Bronchial epithelial cell (primary cell): ENCODE data around the gene DNAJC2. TPM values are rescaled to one million over a fixed set of nuclear protein-coding genes. Genes with fewer than 3 reads are reported as not detected.
"Not testable (repeated sequence)": the region's sequence is repeated elsewhere in the genome, so short reads cannot be mapped to it uniquely, and the experiment has no call there.

Experiments
- DNase-seq: peaks from one replicate; pipeline ENCODE4 v3.0.0-alpha.2; 2010; ENCODE audit warnings: low read depth
- FAIRE-seq: peaks from 2 replicates; lab custom pipeline; 2011; peaks lifted over from hg19 to GRCh38; lab: Jason Lieb, UNC
- H3K27me3 ChIP-seq: 2 replicates; pipeline ENCODE4 v1.5.1; 2011; ENCODE audit warnings: low read length; ENCODE audit not compliant: control insufficient read depth, insufficient read depth
- H3K36me3 ChIP-seq: 2 replicates; pipeline ENCODE4 v1.5.1; 2011; ENCODE audit warnings: low read length; ENCODE audit not compliant: control insufficient read depth, insufficient read depth
- H3K4me3 ChIP-seq: 2 replicates; pipeline ENCODE4 v1.5.1; 2011; ENCODE audit warnings: mild to moderate bottlenecking, low read depth, low read length, control low read depth
- CTCF ChIP-seq: IDR thresholded peaks from 2 replicates; pipeline ENCODE4 v1.5.1; 2011; ENCODE audit warnings: mild to moderate bottlenecking, moderate library complexity, low read length, control low read depth, inconsistent platforms; ENCODE audit not compliant: insufficient read depth, severe bottlenecking
- total RNA-seq: library from RNA; depleted of rRNA; stranded (reverse); fragments of >200 nt; gene quantifications from 2 replicates; pipeline ENCODE4 v1.2.1, GENCODE V29; 2014

Gene DNAJC2
- total RNA-seq, 1 donor from 2014 or later = 16.8 TPM

DNA sequence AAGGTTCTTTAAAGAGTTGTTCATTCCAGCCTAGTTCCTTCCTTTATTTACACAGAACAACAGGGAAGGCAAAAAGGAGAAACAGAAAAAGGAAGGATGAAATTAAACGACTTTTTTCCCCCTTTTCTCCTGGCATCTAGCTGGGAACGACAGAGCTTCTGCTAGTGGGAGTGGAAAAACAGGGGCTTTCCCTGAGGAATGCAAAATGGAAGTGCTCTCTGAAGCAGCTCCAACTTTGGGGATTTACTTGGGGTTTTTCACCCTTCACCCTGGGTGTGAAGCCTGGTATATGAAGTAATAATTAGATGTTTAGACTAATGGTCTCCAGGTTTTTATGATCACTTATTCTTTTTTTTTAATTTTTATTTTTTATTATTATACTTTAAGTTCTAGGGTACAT is 43.1 kb downstream of the DNAJC2 start:
- no peak overlapping the region for H3K4me3 ChIP-seq
- H3K27me3 ChIP-seq = no peaks in the 10 kb centered on the region
- no peak for TF ChIP-seq CTCF
- peaks cover 3% of the 10 kb centered on the region for H3K36me3 ChIP-seq
- no peak for DNase-seq
- FAIRE-seq = no peak

DNA sequence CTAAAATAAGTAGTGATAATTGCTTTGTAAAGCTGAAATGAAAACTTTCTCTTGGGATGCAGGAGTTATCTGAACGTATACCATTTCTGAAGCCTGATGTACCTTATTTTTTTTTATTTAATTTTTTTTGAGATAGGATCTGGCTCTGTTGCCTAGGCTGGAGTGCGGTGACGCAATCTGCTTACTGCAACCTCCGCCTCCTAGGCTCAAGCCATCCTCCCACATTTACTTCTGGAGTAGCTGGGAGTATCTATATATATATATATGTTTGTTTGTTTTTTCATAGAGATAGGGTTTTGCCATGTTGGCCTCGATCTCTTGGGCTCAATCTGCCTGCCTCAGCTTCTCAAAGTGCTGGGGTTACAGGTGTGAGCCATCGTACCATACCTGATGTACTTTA is 44.9 kb downstream of the DNAJC2 start:
- Histone ChIP-seq H3K4me3 (no peak overlapping the region), H3K27me3 (no peaks in the 10 kb centered on the region), H3K36me3 (peaks cover 3% of the 10 kb centered on the region)
- TF ChIP-seq CTCF = no peak
- FAIRE-seq = no peak
- no peak for DNase-seq

DNA sequence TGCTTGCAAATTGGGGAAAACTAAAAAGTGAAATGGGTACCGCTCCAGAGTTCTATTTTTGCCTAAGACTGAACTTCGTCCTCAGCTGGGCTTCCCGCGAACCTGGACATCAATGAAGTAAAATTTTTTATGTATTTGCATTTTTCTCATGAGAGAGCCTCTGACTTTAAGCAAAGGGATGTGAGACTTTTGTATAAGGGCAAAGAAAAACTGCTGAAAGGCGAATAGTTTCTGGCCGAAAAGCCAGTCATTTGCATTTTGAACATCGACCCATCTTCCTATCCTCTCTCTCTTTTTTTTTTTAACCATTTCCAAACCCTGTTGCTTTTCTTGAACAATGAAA is 46.8 kb downstream of the DNAJC2 start:
- Histone ChIP-seq H3K36me3 (peaks cover 3% of the 10 kb centered on the region), H3K27me3 (no peaks in the 10 kb centered on the region), H3K4me3 (peak overlapping the region; percentile 97)
- FAIRE-seq (no peak), DNase-seq (no peak)
- no peak for TF ChIP-seq CTCF

DNA sequence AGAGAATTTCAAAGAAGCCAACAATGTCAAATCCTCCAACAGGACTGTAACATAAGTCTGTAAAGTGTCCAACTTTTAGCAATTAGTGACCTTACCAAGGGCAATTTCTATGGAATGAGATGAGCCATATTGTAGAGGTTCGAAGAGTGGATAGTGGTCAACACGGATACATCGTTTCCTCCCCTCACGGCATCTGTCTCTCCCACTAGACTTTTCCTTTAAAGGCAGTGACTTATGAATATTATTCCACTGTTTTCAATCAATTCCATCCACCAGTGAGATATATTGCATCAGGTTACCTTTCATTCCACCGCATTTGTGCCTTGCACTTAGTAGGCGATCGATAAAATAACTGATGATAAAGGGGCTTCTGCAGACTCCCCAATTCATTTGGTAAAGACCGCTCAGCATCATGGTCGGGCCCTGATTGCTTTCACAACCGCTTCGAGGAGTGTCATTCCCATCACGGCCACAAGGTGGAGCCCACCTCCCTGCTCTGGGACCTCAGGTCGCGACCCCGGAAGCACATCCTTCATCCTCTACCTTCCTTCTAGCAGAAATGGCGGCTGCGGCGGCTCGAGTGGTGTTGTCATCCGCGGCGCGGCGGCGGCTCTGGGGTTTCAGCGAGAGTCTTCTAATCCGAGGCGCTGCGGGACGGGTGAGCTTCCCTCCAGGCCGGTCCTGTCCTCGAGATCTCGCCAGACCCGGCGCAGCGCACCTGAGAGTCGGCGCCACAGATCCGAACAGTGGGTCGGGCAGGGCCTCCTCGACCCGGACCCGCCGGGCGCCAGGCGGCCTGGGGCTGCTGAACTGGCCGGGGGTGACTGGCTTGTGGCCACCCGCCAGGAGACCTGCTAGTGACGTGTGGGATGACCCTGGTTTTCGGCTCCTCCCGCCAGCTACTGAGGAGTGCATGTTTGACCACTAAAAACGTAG is 47.4 kb downstream of the DNAJC2 start, which contains the start of gene PMPCB:
Gene PMPCB, plus strand, starts transcription at position 535 of the 936 bp plus-strand sequence. Its CDS starts 25 bp downstream, at position 560.
- Histone ChIP-seq H3K4me3 (peak within 1 kb of the TSS; percentile 97), H3K27me3 (no peaks in the 10 kb centered on the region), H3K36me3 (peaks cover 3% of the 10 kb centered on the region)
- TF ChIP-seq CTCF = peak; percentile 94
- peak; percentile 80 for DNase-seq
- peak; percentile 87 for FAIRE-seq

DNA sequence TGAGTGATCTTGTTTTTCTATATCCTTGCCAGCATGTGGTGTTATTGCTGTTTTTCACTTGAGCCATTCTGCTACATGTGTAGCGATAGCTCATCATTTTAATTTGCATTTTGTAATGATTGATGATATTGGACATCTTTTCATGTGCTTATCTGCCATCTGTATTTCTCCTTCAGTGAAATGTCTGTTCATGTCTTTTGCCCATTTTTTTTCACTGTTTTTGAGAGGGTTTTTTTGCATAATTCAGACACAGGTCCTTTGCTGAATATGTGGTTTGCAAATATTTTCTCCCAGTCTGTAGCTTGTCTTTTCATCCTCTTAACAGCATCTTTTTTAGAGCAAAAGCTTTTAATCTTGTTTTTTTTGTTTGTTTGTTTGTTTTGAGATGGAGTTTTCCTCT is 51.0 kb downstream of the DNAJC2 start:
- TF ChIP-seq CTCF = no peak
- Histone ChIP-seq H3K36me3 (no peaks in the 10 kb centered on the region), H3K27me3 (no peaks in the 10 kb centered on the region), H3K4me3 (no peak overlapping the region)
- DNase-seq (no peak), FAIRE-seq (no peak)

- Histone ChIP-seq H3K36me3 (no peaks in the 10 kb centered on the region), H3K4me3 (no peak overlapping the region), H3K27me3 (no peaks in the 10 kb centered on the region)
- no peak for DNase-seq
- FAIRE-seq = no peak
- no peak for TF ChIP-seq CTCF
These were observed 52.4 kb downstream of the DNAJC2 start for GRCh38 chr7:103292122-103292521.

DNA sequence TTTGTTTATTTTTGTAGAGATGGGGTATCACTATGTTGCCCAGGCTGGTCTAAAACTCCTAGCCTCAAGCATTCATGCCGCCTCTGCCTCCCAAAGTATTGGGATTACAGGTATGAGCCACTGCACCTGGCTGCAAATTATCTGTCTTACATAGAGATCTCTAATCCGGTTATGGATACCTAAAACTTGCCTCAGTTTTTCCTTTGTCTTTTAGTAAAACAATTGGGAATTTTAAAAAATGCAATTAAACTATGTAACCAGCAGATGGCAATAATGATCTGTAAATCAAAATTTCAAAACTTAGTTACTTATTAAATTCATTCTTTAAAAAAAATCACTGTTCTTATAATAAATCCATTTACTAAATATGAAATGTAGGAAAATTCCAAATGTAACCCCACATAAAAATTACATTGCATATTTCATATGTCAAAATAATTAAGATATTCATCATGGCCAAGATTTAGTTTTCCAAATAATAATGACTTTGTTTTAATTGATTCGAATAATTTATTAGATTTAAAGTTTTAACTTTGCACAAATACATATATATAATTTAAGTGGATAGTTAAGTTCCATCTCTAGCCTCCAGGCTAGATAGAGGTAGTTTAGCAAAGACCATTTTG is 61.7 kb downstream of the DNAJC2 start:
- not testable (repeated sequence) for FAIRE-seq, H3K4me3 ChIP-seq, DNase-seq

GRCh38 chr7:103280803-103281155 is 63.8 kb downstream of the DNAJC2 start:
- FAIRE-seq, H3K27me3 ChIP-seq, H3K36me3 ChIP-seq, DNase-seq: not testable (repeated sequence)
- H3K4me3 ChIP-seq = peak overlapping the region; percentile 39

More for the DNA sequence above, 61.7 kb downstream of the DNAJC2 start:
- not testable (repeated sequence) for H3K27me3 ChIP-seq, H3K36me3 ChIP-seq
